ENCODE results near the gene SUGCT.
"Not testable (repeated sequence)": the region's sequence is repeated elsewhere in the genome, so short reads cannot be mapped to it uniquely, and the experiment has no call there.

The SUGCT gene

DNA sequence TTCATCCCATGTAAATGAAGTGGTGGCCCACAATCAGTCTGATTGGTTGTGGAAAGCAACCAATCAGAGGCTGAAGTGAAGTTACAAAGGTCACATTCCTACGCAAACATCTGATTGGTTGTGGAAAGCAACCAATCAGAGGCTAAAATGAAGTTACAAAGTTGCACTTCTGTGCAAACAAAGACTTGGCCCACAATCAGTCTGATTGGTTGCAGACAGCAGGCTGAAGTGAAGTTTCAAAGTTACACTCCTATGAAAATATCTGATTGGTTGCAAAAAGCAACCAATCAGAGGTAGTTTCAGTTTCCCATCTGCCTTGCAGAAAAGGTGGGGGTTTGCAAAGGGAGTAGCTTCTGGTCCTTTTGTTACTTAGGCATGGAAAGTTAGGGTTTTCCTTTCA is 492.6 kb downstream of the SUGCT start:
- DNase-seq (ENCODE audit: low spot score) = not testable (repeated sequence)

DNA sequence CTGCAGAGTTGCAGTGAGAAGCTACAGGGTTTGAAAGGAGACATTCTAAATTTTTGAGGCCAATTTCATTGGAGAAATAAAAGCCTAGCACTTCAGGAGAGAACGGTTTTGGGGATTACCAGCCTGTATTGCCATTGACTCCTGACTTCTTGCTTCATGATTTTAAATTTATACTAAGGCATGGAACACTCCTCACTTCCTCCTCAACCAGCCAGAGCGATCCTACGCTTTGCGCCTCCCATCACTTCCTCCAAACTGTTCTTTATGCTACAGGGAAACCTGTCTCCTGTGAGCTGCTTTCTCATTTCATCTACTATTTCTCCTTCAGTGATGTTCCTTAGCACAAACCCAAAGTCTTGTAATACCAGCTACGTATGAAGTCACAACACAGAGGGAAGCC is 495.1 kb downstream of the SUGCT start:
- no peak for DNase-seq (ENCODE audit: low spot score)

DNA sequence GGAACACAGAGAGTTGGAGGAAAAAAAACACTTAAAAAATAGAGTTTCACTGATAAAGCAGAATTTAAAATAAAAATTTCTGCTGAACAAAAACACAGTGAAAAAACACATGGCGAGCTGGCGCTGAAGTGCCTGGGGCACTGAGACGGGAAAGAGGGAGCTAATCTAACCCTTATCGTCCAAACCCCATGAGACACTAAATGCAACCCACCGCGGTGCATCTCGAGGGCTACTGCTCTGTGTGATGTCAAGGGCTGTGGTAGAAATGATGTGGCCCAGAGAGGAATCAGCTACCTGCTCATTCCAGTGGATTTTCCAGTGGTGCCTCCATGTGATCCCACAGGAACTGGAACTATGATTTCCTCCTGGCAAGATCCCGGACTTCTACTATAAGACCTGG is 499.3 kb downstream of the SUGCT start:
- DNase-seq (ENCODE audit: low spot score) = no peak

DNA sequence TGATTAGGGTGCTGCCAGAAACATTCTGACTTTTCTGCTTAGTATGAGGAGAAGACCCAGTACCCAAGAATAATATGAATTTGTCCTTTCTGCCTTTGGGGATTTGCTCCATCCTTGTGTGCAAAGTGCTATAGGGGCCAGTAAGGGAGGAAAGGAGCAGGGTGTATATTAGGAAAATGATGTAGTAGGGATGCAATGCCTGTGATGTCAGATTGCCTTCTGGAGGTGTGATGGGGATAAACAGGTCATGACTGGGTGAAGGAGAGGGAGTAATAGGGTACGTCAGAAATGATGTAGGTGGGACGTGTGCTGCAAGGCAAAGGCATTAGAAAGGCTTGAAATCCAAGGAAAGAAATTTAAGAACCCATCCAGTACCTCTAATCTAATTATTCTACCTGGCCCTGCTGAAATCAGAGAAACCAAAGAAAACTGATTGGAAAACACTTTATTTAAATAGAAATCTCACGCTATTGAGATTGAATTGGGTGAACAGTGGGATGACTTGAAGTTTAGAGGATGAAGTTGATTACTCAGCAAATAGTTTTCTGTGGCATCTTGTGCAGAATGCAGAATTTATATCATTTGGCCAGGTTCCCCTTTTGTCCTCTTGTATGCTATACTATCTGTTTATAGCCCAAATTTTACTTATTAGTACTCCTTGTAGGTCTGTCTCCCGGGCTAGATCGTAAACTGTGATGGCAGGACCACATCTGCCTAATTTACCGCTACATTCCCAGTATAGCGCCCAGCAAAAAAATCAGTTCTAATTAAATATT is 503.9 kb downstream of the SUGCT start:
- DNase-seq (ENCODE audit: low spot score) = no peak

DNA sequence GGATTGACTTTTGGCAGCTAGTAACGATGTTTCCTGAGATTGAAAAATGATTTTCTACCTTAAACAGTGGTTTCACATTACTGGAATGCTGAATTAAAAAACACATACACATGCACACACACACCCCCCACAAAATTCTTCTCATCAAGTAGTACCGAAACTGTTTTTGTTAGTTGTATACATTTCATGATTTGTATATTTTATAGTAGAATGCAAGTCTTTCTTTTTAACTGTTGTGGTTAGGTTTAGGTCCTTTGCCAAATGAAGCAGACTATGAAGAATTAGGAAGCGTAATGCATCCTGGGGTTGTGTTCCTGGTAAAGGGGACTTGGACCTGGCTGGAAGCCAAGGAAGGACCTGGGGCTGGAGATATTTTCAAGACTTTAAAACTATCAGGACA is 505.8 kb downstream of the SUGCT start:
- no peak for DNase-seq (ENCODE audit: low spot score)

DNA sequence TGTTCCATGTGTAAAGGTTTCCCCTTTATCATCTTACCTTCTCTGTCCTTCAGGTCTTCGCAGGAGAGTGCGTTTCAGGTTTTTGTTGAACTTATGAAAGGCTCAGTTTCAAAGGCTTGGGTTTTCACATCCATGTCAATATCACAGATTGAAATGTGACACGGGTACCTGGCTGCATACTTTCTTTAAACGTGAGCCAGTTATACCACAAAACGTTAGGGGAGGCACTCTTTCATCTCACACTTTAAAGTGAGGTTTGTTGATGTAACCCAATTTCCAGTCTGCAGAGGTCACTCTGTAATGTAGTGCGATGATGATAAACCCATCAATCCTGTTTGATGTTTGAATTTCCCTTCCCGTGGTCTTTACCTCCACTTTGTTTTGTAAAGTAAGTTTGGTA is 506.9 kb downstream of the SUGCT start:
- DNase-seq (ENCODE audit: low spot score) = no peak

DNA sequence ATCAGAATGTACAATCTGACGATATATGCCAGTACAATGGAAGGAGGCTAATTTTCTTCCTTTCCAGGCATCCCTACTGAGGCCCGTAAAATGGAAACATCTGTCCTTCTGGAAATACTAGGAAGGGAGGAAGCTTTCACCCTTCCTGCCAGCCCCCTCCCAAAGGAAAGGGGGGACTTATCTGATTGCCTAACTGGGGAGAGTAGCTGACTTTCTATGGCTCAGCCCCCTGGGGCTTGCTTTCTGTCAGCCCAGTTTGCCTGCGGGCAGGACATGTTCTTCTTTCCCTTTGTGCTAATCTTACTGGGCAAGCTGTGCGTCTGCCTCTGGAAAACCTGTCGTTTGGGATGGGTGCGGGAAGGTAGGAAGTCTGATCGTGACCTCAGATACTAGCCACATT is 508.9 kb downstream of the SUGCT start:
- no peak for DNase-seq (ENCODE audit: low spot score)

DNA sequence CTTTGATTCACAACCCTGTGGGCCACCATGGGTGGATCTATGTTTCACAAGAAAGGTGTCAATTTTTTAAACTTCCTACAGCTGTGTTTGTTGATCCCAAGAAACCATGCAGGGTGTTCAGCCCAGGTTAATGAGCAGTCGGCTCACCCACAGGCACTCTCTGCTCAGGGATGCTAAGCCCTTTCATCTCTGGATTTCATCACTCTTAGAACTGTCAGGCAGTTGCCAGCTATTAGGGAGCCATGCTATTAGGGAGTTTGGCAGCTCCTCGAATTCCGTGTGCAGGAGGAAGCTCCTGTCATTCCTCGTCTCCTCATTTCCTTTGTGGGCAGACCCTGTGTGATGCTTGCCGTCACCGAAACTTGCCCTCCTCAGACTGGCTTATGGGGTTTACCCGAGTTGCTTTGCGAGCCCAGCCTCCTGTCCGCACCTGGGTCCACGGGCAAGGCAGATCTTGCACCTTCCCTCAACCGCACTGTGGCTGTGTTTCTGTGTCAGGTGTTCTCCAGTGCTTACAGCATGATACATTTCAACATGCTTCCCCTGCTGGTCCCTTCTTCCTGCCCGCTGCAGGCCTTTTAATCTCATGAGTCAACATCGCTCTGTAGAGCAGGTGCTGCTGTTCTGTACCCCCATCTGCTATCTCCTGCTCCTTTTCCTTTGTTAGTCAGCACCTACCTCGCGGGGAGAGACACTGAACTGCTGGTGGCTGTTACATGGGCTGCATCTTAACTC is 509.8 kb downstream of the SUGCT start:
- no peak for DNase-seq (ENCODE audit: low spot score)

DNA sequence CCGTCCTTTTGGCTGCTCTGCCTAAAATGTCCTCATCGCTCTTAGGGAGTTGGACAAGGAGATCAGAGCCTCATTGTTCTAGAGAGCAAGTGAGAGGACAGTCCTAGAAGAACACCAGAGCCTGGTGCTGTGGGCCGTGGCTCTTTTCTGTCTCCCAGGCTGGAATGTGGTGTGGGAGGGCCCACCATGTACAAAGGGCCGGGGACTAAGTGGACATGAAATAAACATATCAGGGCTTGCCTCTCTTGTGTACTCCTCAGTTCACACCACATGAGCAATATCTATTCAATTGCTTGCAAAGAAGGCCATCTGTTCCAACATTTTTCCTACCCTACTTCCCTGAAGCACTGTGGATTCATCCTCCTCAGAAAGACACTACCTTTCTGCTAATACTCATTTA is 510.4 kb downstream of the SUGCT start:
- no peak for DNase-seq (ENCODE audit: low spot score)

DNA sequence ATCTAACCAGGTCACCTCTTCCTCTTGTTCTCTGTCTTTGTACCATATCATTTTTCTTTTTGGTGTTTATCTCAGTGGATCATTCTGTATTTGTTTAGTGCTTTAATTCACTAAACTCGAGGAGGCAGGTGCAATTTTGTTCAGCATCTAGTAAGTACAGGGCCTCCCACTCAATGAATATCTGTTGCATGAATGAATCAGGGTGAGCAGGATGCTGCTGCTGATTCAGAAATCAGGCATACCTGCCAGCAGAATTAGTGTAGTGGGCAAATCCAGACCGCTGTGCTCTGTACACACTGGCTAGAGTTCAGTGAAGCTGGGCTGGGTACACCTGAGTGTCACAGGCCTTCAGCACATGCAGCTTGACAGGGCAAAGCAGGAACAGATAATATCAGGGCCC is 511.9 kb downstream of the SUGCT start:
- no peak for DNase-seq (ENCODE audit: low spot score)

DNA sequence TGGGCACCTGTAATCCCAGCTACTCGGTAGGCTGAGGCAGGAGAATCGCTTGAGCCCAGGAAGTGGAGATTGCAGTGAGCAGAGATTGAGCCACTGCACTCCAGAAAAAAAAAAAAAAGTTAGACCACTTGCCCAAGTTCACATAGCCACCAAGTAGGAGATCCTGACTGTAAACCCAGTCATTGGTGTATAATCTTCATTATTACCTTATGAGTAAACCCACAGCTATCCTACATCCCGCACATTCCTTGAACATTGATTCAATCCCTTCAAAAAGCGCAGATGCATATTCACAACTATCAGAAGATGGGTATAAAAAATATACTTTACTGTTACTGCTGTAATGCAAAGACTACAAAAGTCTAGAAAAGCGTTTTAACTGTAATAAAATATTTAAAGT is 512.9 kb downstream of the SUGCT start:
- DNase-seq (ENCODE audit: low spot score) = no peak

DNA sequence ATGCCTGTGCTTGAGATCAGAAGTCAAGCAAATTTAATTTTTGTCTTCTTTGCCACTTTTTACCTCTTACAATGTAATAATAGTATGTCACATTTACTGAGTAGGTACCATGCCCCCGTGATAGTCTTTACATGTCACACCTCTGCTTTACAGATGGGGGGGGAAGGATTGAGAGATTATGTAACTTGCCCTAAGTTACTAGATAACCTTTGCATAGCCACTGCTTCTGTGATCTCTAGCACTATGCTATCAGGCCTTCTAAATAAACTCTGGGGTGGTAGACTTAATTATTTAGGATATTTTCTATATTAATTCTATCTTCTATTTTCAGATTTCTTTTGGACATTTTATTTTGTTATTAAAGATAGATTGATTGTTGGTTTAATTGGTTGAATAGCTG is 514.4 kb downstream of the SUGCT start:
- no peak for DNase-seq (ENCODE audit: low spot score)

DNA sequence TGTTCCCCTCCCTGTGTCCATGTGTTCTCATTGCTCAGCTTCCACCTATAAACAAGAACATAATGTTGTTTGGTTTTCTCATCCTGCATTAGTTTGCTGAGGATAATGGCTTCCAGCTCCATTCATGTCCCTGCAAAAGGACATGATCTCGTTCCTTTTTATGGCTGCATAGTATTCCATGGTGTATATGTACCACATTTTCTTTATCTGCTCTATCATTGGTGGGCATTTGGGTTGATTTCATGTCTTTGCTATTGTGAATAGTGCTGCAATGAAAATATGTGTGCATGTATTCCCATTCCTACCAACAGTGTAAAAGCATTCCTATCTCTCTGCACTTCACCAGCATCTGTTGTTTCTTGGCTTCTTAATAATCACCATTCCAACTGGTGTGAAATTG is 516.1 kb downstream of the SUGCT start:
- DNase-seq (ENCODE audit: low spot score) = not testable (repeated sequence)

DNA sequence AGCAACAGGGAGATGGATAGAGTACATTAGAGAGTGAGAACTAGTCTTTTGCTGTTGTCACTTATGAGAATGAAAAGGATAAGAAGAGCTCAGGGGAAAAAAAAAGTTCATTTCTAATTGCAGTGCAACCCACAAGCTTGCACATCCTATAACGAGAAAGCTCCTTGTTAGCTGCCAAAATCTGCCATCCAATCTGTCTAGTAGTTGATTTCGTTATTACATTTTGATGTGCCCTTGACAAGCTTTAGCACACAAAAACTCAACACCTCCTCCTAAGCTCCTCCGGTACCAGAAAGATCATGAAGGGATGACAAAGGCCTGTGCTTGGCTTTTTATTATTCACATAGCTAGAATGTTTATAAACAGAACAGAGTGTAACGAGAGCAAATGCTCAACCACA is 519.4 kb downstream of the SUGCT start:
- no peak for DNase-seq (ENCODE audit: low spot score)

DNA sequence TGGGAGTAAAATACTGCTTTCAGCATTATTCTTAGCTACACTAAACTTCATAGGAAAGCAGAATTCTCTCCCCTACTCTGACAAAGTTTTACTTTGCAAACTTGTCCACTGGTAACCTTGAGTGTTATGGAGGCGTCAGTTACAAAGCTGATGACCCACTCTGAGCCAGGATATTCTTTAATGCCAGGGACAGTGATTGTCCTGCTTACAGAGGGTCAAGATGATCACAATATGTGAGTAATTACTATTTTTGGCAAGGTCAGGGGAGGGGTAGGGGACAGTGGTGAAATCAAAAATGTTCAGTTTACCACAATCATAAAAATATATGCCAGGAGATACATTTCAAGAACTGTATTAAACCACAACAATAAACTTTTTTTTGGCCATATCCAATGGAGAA is 520.6 kb downstream of the SUGCT start:
- DNase-seq (ENCODE audit: low spot score) = no peak

DNA sequence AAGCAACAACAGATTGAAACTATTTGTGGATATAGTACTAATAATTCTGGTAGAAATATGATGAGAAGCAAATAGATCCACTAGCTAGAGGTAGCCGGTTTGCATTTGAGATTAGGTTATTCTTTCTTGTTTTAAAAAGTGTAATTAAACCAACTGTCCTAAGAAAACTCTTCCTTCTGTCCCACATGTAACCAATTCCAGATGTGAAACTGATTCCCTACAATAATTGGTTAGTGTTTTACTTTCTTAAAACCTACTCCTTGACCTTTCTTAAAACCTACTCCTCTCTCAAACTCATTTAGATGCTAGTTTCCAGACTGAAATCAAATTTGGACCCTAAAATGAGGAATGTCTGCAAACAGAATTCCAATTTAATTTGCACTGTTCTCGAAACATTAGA is 521.5 kb downstream of the SUGCT start:
- no peak for DNase-seq (ENCODE audit: low spot score)

DNA sequence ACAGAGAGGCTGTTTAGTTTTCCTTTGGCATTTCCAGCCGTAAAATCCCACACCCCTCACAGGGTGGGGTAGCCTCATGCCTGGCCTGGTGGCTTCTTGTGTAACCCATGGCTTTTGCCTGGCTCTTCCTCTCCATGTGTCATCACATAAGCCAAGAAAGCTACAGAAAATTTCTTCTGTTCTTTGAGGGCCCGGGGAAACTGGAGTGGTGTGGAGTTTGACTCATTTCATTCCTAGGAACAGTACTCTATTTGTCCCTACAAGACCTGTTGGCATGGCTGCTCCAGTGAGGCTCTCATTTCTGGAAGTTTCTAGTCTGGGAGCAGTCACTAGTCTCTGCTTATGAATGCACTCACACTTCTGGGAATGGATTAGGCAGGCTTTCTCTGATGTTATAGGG is 523.9 kb downstream of the SUGCT start:
- peak; percentile 22 for DNase-seq (ENCODE audit: low spot score)

DNA sequence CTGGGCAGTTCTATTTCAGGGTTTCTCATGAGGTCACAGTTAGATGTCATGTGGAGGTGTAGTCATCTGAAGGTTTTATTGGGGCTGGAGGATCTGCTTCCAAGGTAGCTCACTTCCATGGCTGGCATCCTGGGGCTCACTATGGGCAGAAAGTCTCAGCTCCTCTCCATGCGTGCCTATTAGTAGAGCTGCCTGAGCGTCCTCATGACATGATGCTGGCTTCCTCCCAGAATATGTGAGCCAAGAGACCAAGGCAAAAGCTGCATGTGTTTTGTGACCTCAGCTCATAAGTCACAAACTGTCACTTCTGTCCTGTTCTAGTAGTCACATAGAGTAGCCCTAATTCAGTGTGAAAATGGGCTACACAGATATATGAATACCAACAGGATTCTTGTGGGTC is 524.4 kb downstream of the SUGCT start:
- DNase-seq (ENCODE audit: low spot score) = no peak

DNA sequence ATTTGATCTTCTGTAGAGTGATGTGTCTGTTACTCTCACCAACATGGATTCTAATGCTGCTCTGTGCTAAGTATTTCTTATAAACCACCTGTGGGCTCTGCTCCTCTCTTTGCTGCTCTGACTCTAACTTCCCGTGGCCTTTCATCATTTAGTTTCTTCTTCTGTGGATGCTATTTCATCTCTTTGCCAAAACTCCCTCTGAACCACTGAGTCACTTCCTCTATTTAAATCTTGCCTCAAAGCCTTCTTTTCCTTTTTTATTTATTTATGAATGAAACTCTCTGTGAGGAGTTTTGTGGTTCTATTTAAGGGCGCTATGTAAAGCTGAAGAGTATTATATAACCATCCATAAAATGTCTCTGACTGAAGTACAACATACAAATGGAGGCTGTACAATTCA is 538.5 kb downstream of the SUGCT start:
- DNase-seq (ENCODE audit: low spot score) = no peak

DNA sequence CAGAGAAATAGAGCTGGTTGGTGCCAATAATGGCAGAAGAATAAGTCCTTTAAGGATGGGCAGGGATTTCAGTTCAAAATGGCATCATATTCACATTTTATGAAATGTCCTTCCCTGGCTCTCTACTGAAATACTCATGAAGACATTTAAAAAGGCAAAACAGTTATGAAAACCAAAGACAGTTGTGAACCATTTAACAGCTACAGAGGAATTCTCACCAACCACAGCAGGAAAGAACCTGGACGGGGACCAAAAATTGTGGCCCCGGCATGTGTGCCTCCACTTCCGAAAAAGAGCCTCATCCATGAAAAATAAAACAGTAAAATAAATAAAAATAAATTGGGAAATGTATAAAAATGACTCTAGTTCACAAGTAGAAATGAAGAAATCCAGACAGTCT is 539.5 kb downstream of the SUGCT start:
- DNase-seq (ENCODE audit: low spot score) = no peak

DNA sequence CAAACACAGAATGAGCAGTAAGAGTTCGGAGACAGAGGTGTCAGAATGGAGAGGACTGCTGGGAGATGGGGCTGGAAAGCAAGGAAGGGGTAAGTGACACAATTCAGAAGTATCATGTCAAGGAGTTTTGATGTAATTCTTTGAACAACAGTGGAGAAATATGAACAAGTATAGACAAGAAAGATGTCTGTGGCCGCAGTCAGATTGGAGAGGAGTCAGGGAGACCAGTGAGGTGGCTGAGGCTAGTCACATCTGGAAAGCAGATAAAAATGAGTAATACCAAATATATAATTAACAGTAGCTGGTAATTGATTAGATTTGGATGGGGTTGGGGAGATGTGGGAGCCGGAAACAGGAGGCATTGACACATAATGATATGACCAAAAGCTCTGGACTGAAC is 540.9 kb downstream of the SUGCT start:
- DNase-seq (ENCODE audit: low spot score) = no peak

DNA sequence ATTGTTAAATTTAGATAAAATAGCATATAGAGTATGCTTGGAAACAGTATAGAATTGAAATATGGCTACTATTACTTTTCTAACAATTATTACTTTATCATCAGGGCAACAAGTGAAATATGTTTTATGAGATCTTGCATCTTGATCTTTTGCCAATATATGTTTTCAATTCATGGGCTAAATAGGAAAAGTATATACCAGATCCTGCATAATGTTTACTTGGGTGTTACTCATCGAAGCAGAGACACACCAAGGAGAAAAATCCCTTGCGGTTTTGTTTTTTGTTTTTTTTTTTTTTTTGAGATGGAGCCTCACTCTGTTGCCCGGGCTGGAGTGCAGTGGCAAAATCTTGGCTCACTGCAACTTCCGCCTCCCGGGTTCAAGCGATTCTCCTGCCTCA is 541.4 kb downstream of the SUGCT start:
- DNase-seq (ENCODE audit: low spot score) = no peak

DNA sequence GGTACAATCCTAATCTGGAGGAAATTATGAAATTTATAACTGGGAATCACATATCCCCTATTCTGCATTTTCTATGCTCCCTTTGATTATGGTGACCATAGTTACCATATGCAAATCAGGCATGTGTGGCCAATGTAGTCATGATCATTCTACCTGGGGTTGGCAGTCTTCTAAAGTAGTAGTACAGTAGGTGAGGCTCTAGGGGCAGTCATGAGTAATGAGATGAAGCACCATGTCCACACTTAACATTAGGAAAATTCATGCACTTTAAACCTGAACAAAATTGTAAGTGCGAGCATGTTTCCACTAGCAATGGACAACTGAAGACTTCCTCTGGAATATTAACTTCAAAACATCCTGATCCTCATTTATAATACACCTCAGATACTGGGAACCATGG is 545.9 kb downstream of the SUGCT start:
- DNase-seq (ENCODE audit: low spot score) = peak; percentile 16

DNA sequence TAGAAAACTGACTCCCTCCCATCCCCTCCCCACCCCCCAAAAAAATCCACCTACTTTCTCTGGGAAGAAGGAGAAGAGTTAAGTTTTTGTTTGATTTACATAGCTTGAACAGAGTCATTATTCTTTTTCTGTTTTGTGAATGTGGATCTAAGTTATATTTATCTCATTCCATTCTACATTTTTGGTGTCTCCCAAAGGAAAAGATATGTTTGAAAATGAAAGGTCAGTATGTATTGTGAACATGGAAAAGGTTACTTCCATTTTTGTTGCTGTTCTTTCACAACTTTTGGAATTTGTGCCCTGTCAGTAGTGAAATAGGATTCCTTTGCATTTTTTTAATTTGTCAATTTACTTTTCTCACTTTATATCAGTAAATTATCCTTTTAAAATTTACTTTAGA is 547.9 kb downstream of the SUGCT start:
- no peak for DNase-seq (ENCODE audit: low spot score)
